ENCODE data around the gene RABGAP1L. TPM values are rescaled to one million over a fixed set of nuclear protein-coding genes. Genes with fewer than 3 reads are reported as not detected.

The RABGAP1L gene
- total RNA-seq, 1 experiment from 2014 or later: 29.3 TPM

GRCh38 chr1:174167265-174167803 is 8.0 kb downstream of the RABGAP1L start:
- no peak for ATAC-seq
- peaks cover 63% of the 10 kb centered on the region for H3K79me2 ChIP-seq (ENCODE audit: insufficient read depth, low read length)

More at GRCh38 chr1:174167265-174167803, 8.0 kb downstream of the RABGAP1L start:
- Histone ChIP-seq H3K27ac (ENCODE audit: low read depth, low read length) (no peak overlapping the region), H3K4me3 (replicated peaks in 1 of 2; ENCODE audit: low read depth in 1 of 2, low read length in 2 of 2) (no peak overlapping the region), H4K20me1 (ENCODE audit: insufficient read depth) (no peaks in the 10 kb centered on the region), H3K9ac (ENCODE audit: low read length) (no peak overlapping the region), H3K9me2 (ENCODE audit: insufficient read depth) (no peaks in the 10 kb centered on the region), H3K27me3 (ENCODE audit: insufficient read depth, low read length) (no peaks in the 10 kb centered on the region), H3K4me2 (ENCODE audit: low read length) (no peak overlapping the region), H3K4me1 (ENCODE audit: control insufficient read depth in 1 of 2, insufficient read depth in 2 of 2, low read length in 2 of 2) (no peaks in the 10 kb centered on the region), H3K9me3 (ENCODE audit: control insufficient read depth in 1 of 2, insufficient read depth in 1 of 2, low read depth in 1 of 2, low read length in 2 of 2) (no peaks in the 10 kb centered on the region), H3K36me3 (ENCODE audit: control insufficient read depth in 1 of 2, insufficient read depth in 2 of 2, low read length in 2 of 2) (no peaks in the 10 kb centered on the region), H2AFZ (ENCODE audit: low read depth, low read length, poor library complexity, severe bottlenecking) (no peak overlapping the region)
- DNase-seq (ENCODE audit: low read depth, low spot score): no peak
- ChIA-PET POLR2A (no interaction called here), CTCF (no interaction called here), RAD21 (ENCODE audit: low non-redundant PET in 1 of 2, low total read pairs in 2 of 2, uncharacterized antibody in 2 of 2, unreplicated experiment in 2 of 2) (no interaction called here)
- BruUV-seq (replicated peaks): no TSS peak
- no peak for TF ChIP-seq REST (IDR thresholded peaks at IDR 0.05; ENCODE audit: low read depth)
- intact Hi-C loops (cut with micrococcal nuclease): no loop called here

Measured in HCT116 (cell line).